ENCODE data around the gene CTAGE1. TPM values are rescaled to one million over a fixed set of nuclear protein-coding genes. Genes with fewer than 3 reads are reported as not detected.

Gene CTAGE1
- total and polyA plus RNA-seq, 2 donors (not counting 3 experiments of a cell fraction or from before 2014, with no cell fraction given): not detected

GRCh38 chr18:22427822-22428549, 10.3 kb upstream of the CTAGE1 start:
- FAIRE-seq: no peak
- Histone ChIP-seq H3K9me1 (replicated peaks; ENCODE audit: control insufficient read depth, extremely low read depth, insufficient read depth, low read length) (no peaks in the 10 kb centered on the region), H3K4me2 (ENCODE audit: insufficient read depth, low read length) (no peak overlapping the region), H3K36me3 (ENCODE audit: control insufficient read depth in 2 of 2, extremely low read depth in 1 of 2, insufficient read depth in 2 of 2, low read length in 2 of 2) (no peaks in the 10 kb centered on the region), H2AFZ (ENCODE audit: low read depth, low read length) (no peak overlapping the region), H3K4me3 (replicated peaks in 1 of 3; ENCODE audit: insufficient read depth in 1 of 3, low read depth in 1 of 3, low read length in 3 of 3) (no peak overlapping the region), H3K27me3 (ENCODE audit: control insufficient read depth in 2 of 2, insufficient read depth in 2 of 2, low read length in 2 of 2) (no peaks in the 10 kb centered on the region), H3K79me2 (ENCODE audit: control insufficient read depth, insufficient read depth, low read length) (no peaks in the 10 kb centered on the region), H3K4me1 (ENCODE audit: control insufficient read depth, extremely low read depth, insufficient read depth, low read length) (peaks cover 11% of the 10 kb centered on the region), H4K20me1 (replicated peaks; ENCODE audit: control insufficient read depth, extremely low read depth, insufficient read depth, low read length) (no peaks in the 10 kb centered on the region), H3K9me3 (replicated peaks; ENCODE audit: control insufficient read depth, insufficient read depth, low read length) (no peaks in the 10 kb centered on the region), H3K27ac (ENCODE audit: insufficient read depth, low read depth, low read length) (no peak overlapping the region), H3K9ac (replicated peaks; ENCODE audit: extremely low read depth, insufficient read depth, low read length) (no peak overlapping the region)
- intact Hi-C loops (cut with micrococcal nuclease): no loop called here
- no peak for TF ChIP-seq CTCF (IDR thresholded peaks at IDR 0.05; ENCODE audit: extremely low read depth in 1 of 2, insufficient read depth in 1 of 2, low read depth in 1 of 2, low read length in 2 of 2)
- no peak for TF ChIP-seq MAX (IDR thresholded peaks at IDR 0.05; ENCODE audit: insufficient read depth, insufficient read length)
- no peak for TF ChIP-seq FOS (IDR thresholded peaks at IDR 0.05; ENCODE audit: borderline replicate concordance, insufficient read depth, low read length)
- TF ChIP-seq POLR2AphosphoS5 (IDR thresholded peaks at IDR 0.05; ENCODE audit: insufficient read depth, low read depth, low read length): no peak
- TF ChIP-seq GATA2 (IDR thresholded peaks at IDR 0.05; ENCODE audit: insufficient read depth, insufficient read length, low read depth, low read length): no peak
- no peak for TF ChIP-seq MYC (IDR thresholded peaks at IDR 0.05; ENCODE audit: low read depth, low read length)
- no peak for TF ChIP-seq EZH2 (IDR thresholded peaks at IDR 0.05; ENCODE audit: borderline replicate concordance, low read depth, low read length, severe bottlenecking)
- no peak for TF ChIP-seq JUN (IDR thresholded peaks at IDR 0.05; ENCODE audit: borderline replicate concordance, insufficient read depth, insufficient read length, low read depth)
- no peak for TF ChIP-seq POLR2A (IDR thresholded peaks at IDR 0.05; ENCODE audit: low read depth, low read length)
- dilution Hi-C loops (cut with MboI; ENCODE audit: extremely low pct_ligation_motif_present, low sequenced_read_pairs): loop anchor here (25.0 kb wide), 1 partner anchor 241 kb away; no protein-coding TSS in a partner anchor
- POLR2A ChIA-PET: no interaction called here
- DNase-seq (ENCODE audit: low read depth, low spot score): no peak
- CTCF ChIA-PET: interaction anchor here (1.1 to 1.3 kb wide), 4 partner anchors 11 to 118 kb away, joined by 3 to 4 read pairs (median 3); no protein-coding TSS in a partner anchor
- BruUV-seq (replicated peaks): no TSS peak

Data from endothelial cell of umbilical vein (primary cell).